HepG2 (cell line): Measurements from ENCODE around the gene OAT.

Experiments
- EP300 ChIP-seq, 3 experiments: sonication (generic) in 1 of 3; formaldehyde crosslinking in 1 of 3; IDR thresholded peaks; 2 replicates each; pipeline versions ENCODE4 v1.5.1 to v1.6.1; 2011 to 2020; ENCODE audit warnings: low read depth in 2 of 3, low read length in 2 of 3, borderline replicate concordance in 1 of 3, improper control_type of control experiment in 1 of 3, mild to moderate bottlenecking in 1 of 3, missing genetic modification reagents in 1 of 3, moderate library complexity in 1 of 3
- ETV5 ChIP-seq: IDR thresholded peaks from 2 replicates; pipeline ENCODE4 v1.6.1; 2018; ENCODE audit warnings: missing biosample characterization, missing genetic modification reagents, inconsistent platforms, borderline replicate concordance
- JUND ChIP-seq: sonication (generic); formaldehyde crosslinking; IDR thresholded peaks from 2 replicates; pipeline ENCODE4 v1.8.0; 2022; ENCODE audit warnings: mild to moderate bottlenecking, missing genetic modification reagents
- KAT8 ChIP-seq: IDR thresholded peaks from 2 replicates; pipeline ENCODE4 v1.6.1; 2016; ENCODE audit warnings: missing genetic modification reagents, missing compliant biosample characterization
- KDM2A ChIP-seq: sonication (generic); formaldehyde crosslinking; IDR thresholded peaks from 2 replicates; pipeline ENCODE4 v1.4.0; 2020; ENCODE audit warnings: low read depth, missing genetic modification reagents, borderline replicate concordance
- POLR2A ChIP-seq, 2 experiments: IDR thresholded peaks; 2 replicates each; pipeline ENCODE4 v1.6.1; 2011; ENCODE audit warnings: low read depth in 2 of 2, low read length in 2 of 2, mild to moderate bottlenecking in 1 of 2, moderate library complexity in 1 of 2; ENCODE audit not compliant: insufficient read depth in 1 of 2
- RELA ChIP-seq: sonication (generic); formaldehyde crosslinking; IDR thresholded peaks from 2 replicates; pipeline ENCODE4 v1.4.0; 2020; ENCODE audit warnings: missing genetic modification reagents
- ZNF274 ChIP-seq: sonication (generic); formaldehyde crosslinking; IDR thresholded peaks from 2 replicates; pipeline ENCODE4 v1.5.1; 2020; ENCODE audit warnings: mild to moderate bottlenecking, missing genetic modification reagents
- ZNF7 ChIP-seq: IDR thresholded peaks from 2 replicates; pipeline ENCODE4 v1.6.1; 2016; ENCODE audit warnings: missing biosample characterization, missing genetic modification reagents

DNA sequence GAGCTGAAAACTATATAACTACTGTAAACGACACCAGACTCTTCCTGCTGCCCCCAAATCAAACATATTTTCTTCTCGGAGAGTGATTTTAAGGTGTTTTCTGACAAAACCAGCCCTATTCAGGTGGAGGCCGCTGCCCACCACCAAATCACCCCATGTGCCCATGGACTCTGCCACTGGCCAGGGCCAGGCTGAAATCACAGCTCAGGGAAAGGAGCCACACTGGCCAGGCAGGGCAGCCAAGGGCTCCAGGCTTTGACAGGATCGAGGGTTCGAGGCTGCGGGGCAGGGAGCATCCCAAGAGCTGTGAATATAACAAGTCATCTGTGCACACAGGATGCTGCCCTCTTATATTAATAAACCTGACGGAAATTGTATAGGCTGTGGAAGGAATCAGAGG, 48.3 kb downstream of the OAT start:
- no peak for TF ChIP-seq EP300 (IDR thresholded peaks at IDR 0.05; ENCODE audit: low read depth in 2 of 2, low read length in 2 of 2)
- no peak for TF ChIP-seq EP300 (CRISPR knock-in tag; IDR thresholded peaks at IDR 0.05; ENCODE audit: borderline replicate concordance)
- TF ChIP-seq JUND = no peak
- no peak for TF ChIP-seq KDM2A (CRISPR knock-in tag)
- TF ChIP-seq ZNF274 (CRISPR knock-in tag) = no peak
- TF ChIP-seq POLR2A (IDR thresholded peaks at IDR 0.05; ENCODE audit: insufficient read depth in 1 of 2, low read depth in 2 of 2, low read length in 2 of 2) = no peak
- TF ChIP-seq ETV5 = no peak
- no peak for TF ChIP-seq RELA
- TF ChIP-seq ZNF7 (CRISPR knock-in tag) = no peak
- no peak for TF ChIP-seq KAT8 (CRISPR knock-in tag)
